ENCODE measurements around the gene ZMYND10.

The ZMYND10 gene

DNA sequence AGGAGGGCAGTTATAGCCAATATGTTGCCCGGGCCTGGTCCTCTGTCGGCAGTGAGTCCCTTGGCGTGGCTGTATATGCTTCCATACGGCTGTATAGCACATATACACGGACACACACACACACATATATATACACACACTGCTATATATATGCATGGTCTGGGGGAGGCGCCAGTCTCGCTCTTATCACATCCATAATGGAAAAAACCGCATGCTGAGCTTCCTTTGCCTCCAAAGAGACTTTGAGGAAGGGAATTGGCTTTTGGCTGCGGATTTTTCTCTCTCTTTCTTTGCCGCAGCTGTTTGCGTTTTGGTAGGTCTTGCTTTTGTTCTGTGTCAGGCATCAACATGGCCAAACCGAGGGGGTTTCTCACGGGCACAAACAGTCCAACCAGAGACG, 25.1 kb upstream of the ZMYND10 start:
- no peak for DNase-seq (ENCODE audit: low spot score)

DNA sequence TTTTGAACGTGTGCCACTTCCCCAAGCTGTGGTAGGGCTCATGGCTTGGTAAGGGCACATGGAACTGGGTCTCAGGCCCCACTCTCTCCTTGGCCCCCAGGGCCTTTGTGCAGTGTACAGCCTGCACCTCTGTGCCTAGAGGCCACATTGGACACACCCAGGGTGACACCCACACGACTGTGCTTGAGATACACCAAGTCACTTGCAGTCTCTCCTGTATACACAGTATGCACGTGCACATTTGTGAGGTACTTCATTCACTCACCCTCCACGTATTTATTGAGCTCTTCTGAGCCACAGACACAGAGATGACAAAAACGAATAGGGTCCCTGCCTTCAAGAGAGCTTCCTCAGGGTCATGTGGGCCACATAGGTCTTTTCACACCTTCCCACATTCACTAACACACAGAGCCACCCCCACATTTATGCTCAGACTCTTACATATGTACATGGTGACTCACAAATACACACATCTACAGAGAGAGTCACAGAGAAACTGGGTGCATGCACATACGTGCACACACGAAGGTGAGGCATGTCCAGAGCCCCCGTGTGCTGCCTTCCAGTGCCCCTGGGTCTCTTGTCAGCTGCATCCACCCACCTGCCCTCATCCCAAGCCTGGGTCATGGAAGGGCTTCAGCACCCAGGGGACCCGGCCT, 23.6 kb upstream of the ZMYND10 start:
- peak; percentile 33 for DNase-seq (ENCODE audit: low spot score)

DNA sequence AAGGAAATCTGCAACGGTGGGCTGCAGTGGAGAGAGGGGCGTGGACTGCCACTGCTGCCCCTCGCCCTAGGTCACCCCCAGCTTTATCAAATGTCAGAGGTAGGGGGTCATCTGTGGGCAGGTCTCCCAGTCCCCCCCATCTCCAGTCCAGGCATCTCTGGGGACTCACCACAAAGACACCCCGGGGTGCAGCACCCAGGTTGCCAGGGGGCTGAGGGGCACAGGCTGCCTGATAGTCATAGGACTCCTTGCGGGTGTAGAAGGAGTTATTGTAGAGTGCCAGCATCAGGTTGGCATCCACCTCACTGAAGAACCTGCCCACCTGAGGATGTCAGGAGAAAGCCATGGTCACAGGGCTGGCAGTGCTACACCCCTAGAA, 20.3 kb upstream of the ZMYND10 start:
- DNase-seq (ENCODE audit: low spot score), result no peak

DNA sequence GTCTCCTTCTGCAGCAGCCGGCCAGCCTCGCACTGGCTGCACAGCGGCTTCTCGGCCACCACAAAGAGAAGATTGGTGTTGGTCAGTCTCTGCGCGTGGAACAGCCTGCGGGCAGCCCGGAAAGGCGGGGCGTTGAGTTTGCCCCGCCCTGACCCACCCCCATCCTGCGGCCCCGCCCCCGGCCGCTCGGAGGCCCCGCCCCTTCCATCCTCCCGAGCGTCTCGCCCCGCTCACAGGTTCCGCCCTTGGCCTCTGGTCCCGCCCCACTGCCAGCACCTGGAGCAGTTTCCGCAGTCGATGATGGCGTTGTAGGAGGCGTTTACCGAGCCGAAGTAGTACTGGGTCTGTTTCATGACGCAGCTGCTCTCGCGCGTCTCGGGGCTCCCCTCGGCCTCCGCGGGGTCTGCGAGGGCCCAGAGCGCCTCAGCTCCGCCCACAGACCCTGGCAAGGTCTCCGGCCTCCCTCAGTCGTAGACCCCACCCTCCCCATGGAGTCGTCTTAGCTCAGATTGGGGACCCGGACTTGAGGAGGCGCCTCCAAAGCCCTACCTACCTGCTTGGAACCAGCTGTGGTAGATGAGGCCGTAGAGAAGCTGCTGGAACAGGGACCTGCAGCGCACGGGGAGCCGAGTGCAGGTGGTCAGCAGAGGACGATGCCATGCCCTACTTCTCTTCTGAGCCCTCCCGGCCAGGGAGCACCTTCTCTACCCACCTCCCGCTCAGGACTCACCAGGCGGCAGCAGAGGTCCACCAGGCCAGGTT, 19.7 kb upstream of the ZMYND10 start:
- DNase-seq (ENCODE audit: low spot score), result peak; percentile 96

DNA sequence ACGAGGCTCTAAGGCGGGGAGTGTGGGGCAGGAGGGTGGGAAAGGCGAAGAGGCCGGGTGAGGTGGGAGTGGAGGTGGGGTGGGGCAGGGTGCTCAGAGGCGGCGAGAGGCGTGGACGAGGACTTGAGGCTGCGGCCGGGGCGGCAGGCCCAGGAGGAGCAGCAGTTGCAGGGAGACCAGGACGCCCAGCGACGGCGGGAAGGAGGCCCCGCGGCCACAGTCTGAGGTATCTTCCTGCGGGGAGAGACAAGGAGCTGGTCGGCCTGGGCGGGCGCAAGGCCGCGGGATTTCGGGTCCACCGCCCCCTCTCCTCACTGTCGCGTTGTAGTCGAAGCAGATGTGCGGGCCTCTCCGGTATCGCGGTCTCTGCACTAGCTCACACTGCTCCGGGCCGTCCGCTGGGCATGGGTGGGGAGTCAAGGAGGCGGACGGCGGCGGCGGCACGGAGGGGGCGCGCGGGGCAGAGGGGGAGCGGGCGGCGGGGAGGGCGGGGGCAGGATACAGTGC, 19.1 kb upstream of the ZMYND10 start:
- DNase-seq (ENCODE audit: low spot score), result no peak

DNA sequence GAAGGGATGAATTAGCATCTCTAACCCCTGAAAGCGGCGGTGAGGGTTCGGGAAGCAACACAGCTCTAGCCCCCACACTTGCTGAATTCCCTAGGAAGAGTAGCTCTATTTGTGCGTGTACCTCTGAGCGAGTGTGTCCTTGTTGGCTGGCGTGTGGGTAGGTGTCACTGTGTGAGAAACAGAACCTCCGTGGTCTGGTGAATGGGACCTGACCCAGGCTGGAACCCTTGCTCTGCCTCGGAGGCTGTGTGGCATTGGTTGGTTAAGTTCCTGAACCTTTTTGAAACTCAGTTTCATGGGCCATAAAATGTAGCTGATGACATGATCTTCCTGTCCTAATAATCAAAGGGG, 14.2 kb upstream of the ZMYND10 start:
- no peak for DNase-seq (ENCODE audit: low spot score)

DNA sequence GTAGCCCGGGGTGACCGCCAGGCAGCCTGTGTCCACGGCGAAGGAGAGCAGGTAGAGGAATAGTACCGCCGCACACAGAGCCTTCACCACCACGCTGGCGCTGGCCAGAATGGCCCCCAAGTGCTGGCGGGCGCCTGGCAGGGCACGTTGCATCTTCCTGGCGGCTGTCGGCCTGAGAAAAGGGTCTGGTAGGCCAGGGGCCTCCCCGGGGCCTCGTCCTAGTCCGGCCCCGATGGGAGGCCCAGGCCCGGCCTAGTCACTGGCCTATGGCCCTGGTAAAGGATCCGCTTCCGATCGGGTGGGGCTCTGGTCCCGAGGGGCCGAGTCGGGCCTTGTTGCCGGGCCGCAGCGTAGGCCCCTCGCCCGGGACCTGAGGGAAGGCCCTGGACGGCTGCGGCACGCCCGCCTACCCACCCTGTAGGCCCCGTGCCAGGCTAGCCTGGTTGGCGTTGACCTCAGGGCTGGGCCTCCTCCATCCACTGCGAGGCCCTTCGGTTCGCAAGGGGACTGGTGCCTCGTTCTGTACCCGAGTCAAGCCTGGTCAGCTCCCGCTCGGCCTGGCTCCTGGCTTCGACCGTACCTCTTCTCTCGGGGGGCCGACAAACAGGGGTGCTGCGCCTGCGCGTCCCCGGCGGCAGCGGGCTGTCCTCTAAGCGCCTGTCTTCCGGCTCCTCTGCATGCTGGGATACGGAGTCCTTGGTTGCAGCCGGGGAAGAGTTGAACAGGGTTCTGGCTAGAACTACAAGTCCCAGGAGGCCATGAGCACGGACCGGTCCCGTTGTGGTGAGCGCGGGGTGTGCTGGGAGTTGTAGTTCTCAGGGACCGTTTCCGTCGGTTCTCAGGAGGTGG, 13.6 kb upstream of the ZMYND10 start, which contains the start of gene TMEM115:
TMEM115 (minus strand) TSS at position 611 of the 849 bp plus-strand sequence; CDS start at position 153, 458 bp downstream.
- peak; percentile 98 for DNase-seq (ENCODE audit: low spot score)

DNA sequence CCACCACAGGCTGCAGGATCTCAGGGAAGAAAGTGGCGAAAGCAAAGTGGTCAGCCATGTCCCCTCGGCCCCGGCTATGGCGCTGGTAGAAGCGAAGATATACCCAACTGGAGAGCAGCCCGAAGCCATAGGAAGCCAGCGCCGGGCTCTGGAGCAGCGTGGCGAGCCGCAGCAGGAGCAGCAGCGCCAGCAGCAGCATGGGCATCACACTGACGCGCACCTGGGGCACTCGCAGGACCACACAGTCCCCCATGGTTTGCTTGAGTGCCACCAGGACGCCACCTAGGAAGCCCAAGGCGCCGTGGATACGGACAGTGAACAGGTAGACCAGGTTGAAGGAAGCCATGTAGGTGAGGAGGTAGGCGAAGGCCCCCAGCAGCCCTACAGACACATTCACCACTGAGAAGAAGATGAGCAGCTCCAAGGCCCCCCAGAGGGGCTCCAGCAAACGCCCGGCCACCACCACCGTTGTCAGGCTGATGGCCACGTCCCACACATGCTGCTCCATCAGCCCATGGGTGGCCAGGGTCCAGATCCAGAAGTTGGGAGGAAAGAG, 12.9 kb upstream of the ZMYND10 start:
- DNase-seq (ENCODE audit: low spot score), result no peak

DNA sequence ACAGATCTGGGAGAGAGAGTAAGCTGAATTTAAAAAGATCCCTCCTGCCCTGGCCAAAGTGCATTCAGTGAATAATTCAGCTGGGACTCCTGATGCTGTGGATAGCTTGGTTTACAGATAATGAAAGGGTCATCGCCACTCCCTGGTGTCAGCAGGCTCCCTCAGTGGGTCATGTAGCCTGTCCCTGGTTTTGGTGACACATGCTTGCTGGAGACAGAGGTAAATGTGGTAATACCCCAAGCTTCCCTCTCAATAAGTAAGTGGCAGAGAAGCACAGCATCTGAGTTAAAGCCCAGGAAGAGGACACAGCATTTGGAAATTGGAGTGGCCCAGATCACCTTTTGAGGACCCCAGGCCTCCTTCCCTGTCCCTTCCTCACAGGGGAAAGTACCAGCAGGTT, 11.9 kb upstream of the ZMYND10 start:
- no peak for DNase-seq (ENCODE audit: low spot score)

DNA sequence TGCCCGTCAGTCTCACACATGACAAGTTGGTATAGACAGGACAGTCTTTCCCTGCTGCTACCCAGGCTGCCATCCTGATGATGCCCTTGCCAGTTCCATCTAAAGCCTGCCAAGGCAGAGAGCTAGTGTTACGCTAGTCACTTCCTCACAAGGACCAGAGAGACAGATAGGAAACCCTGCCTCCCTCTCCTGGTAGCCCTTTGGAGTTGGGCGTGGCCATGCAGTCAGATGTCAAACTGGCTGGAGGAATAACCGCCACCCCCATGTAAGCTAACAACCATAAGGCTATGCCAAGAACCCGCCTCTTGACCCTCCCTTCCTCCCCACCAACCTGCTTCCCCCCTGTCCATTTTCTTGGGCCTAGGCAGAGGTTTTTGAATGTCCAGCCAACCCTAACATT, 11.0 kb upstream of the ZMYND10 start:
- DNase-seq (ENCODE audit: low spot score), result peak; percentile 74

DNA sequence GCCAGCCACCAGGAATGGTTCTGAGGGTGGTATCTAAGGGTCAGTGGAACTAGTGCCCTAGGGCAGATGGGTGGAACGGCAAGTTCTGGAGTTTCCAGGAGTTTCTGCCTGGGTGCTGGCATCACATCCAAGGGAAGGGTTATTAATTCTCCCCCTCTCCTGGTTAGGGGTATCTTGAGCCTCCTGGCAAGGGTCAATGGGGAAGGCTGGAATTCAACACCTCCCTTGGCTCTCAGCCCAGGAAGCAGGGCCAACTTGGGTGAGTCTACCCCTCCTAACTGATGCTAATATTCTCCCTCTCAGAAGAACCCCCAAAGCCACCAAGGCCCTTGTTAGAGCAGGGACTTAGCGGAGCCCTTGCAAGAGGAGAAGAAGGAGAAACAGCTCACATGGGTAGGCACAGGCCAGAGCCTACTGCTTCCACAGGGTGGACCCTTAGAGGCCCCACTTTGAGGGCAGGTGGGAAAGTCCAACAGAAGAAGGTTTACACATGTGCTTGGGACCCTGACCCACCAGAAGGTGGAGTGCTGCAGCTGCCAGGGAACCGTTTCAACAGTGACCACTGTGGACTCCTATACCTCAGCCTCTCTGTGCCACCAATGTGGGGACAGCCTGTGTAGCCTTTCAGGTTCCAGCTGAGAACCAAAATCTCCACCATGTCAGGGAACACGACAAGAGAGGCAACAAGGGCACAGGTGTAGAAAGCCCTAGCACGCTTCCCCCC, 10.5 kb upstream of the ZMYND10 start:
- no peak for DNase-seq (ENCODE audit: low spot score)

DNA sequence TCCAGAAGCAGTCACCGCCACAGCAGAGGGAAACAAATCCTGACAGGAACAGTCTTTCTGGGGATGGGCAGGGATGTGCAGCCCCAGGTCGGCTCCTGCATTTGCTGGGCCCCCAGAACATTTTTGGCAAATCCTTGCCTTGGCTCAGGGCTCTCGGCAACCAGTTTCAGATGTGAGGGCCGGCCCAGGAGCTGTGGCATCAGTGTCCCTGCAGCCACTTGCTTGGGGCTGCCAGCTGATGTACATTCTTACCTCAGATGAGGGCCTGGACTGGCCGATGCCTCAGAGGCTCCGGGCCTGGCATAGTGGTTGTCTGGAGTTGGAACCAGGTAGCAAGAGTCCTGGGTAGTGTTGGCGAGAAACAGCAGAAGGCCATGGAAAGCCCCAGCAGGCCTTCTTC, 9.3 kb upstream of the ZMYND10 start:
- no peak for DNase-seq (ENCODE audit: low spot score)

DNA sequence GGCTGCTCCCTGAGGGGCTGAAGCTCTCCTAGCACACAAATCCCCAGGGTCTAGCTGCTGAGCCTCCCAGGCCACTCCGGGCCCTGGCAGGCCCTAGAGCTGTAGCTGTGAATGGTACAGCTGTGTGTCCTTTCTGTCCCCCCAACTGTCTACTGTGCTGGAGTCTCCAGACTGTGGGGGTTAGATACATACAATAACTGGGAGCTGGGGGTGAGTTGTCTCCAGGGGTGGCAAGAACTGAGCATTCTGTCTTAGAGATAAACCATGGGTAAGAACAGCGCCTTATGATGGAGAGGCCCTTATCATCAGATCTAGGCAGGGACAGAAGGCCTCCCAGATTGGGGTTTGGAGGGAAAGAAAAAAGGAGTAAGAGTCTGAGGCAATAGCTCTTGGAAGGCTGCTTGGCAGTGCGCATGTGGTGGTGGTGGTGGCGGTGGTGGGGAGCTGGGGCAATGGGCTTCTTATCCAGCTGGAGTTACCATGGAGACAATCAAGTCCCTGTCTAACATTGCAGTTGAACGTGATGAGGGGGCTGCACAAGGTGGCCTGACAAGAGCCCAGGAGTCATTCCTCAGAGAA, 8.7 kb upstream of the ZMYND10 start:
- no peak for DNase-seq (ENCODE audit: low spot score)

DNA sequence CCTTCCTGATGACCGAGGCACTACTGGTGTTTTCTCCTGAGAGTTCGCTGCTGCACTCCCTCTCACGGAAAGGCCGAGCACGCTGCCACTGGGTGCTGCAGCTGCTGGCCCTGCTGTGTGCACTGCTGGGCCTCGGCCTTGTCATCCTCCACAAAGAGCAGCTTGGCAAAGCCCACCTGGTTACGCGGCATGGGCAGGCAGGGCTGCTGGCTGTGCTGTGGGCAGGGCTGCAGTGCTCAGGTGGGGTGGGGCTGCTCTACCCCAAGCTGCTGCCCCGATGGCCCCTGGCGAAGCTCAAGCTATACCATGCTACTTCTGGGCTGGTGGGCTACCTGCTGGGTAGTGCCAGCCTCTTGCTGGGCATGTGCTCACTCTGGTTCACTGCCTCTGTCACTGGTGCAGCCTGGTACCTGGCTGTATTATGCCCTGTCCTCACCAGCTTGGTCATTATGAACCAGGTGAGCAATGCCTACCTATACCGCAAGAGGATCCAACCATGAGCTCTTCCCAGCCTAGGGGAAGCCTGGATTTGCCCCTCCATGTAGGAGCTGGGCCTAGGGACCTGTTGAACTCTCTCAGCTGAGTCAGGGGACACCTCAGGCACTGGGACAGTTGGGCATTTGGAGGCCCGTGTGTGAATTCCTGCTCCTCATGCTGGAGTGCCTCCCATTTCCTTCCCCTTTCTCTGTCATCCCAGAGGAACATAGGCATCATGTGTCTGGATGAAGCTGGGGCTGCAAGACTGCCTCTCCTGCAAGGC, 7.9 kb upstream of the ZMYND10 start:
- DNase-seq (ENCODE audit: low spot score), result no peak

DNA sequence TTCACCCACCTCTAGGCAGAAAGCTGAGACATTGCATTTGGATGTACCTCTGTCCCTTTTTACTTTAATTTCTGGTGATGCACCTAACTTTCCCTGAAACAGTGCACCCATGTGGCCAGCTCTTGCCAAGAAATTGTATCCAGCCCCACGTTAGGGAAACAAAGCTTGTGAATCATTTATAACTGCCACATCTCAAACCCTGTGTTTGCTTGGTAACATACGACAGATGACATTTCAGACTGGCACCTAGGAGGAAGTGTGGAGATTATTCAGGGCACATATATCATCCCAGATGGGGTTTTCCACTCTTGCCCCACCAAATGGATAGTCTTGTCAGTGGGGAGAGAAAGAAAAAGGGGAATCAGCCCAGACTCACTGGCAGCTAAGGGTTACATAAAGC, 7.2 kb upstream of the ZMYND10 start:
- DNase-seq (ENCODE audit: low spot score), result no peak

DNA sequence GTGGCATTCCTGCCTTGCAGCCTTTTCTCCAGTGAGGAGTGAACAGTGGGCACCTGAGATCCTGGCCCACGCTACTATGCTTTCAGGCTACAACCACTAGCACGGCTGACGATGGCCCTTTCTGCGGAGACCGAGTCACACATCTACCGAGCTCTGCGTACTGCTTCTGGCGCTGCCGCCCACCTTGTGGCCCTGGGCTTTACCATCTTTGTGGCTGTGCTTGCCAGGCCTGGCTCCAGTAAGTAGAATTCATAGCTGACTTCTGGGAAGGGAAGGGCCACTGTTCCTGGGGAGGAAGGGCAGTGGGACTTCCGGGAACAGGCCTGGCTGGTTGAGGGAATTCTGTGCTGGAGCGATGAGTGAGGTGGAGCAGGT, 5.8 kb upstream of the ZMYND10 start:
- DNase-seq (ENCODE audit: low spot score), result no peak

DNA sequence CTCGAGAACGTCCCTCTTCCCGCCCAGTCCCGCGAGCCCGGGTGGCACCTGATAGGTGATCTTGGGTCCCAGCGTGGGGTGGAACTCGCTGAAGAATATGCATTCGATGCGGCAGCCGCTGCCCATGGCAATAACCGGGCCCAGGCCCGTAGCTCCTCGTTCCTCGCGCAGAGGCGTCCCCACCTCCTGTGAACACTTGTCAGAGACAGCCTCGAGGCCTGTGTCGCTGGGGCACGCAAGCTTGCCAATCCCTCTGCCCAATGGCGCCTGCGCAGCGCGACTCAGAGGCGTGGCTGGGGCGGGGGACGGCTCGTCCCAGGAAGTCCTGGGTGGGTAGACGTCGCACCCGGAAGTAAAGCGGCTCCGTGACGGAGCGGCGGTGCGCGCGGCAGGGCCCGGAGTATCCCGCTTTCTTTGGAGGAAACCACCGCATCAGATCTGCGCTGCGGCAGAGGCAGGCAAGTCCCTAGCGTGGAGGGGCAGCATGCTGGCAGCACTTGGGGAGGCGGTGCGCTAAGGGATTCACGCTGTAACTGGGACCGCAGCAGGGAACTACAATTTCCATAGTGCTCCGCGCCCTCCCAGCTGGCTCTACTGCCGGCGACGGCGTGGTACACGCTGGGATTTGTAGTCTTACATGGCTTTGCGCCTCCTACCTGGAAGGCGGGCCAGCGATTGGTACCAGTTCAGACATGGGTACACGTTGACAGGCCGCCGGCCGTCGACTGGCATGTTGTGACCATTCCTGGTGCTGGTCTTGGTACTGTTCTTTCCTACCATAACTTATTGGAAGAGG, 5.2 kb upstream of the ZMYND10 start, which contains the start of the genes CYB561D2 and NPRL2:
CYB561D2 (plus strand) TSS at position 336 of the 796 bp plus-strand sequence. CDS start 572 bp downstream, outside the sequence.
NPRL2 (minus strand) TSS at position 249 of the 796 bp plus-strand sequence; CDS start at position 126, 123 bp downstream.
- peak; percentile 96 for DNase-seq (ENCODE audit: low spot score)

DNA sequence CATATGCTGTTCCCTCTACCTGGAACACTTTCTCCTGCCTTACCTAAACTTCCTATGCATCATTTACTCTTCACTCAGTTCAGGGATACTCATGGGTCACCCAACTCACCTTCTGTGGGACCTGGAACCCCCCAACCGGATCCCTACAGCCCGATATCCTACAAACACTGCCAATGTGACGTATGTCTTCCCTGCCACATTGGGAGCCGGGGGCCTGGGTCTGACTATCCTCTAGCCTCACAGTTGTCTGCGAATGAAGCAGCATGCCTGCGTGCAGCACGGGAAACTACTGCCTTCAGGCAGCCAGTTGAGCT, 4.6 kb upstream of the ZMYND10 start:
- no peak for DNase-seq (ENCODE audit: low spot score)

DNA sequence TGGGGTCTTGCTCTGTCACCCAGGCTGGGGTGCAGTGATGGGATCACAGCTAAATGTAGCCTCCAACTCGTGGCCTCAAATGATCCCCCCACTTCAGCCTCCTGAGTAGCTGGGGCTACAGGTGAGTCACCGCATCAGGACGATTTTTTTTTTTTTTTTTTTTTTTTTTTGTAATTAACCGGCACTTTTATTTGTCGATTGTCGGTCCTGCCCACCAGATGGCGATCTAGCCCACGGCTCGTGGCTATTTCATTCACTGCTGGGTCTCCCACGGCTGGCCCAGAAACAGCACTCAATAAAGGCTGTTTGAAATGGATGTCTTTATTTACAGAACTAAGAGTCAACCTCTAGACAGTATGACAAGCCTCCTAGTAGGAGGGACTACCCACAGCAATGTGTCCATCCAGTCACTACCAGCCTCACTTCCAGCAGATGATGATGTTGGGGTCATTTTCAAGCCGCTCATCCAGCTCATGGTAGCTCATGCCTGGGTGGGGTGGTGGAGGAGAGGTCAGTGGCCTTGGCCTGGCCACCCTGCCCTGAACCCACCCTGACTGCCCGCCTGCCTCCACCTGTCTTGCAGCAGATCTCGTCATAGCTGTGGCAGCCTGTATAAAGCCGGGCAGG, 1.8 kb upstream of the ZMYND10 start:
- DNase-seq (ENCODE audit: low spot score), result peak; percentile 84
